Right forelimb (tissue), 1 donor: ENCODE measurements around the gene ZNF70.

Experiments
- DNase-seq: peaks from one replicate; pipeline ENCODE4 v3.0.0-alpha.2; 2018

Gene ZNF70

GRCh38 chr22:23690713-23691112 lies 60.2 kb downstream of the ZNF70 start, which contains the start of gene RGL4:
Gene RGL4, plus strand, starts transcription at chr22:23691013. Its CDS starts 1,018 bp downstream, at chr22:23692031.
- no peak for DNase-seq

GRCh38 chr22:23689414-23689813 lies 61.5 kb downstream of the ZNF70 start:
- DNase-seq = no peak
